ENCODE results near the gene BMF. TPM values are rescaled to one million over a fixed set of nuclear protein-coding genes. Genes with fewer than 3 reads are reported as not detected.
"Not testable (repeated sequence)": the region's sequence is repeated elsewhere in the genome, so short reads cannot be mapped to it uniquely, and the experiment has no call there.

BMF gene
- total RNA-seq, 1 donor from 2014 or later: 1.1 TPM

GRCh38 chr15:40088929-40089755 is 19.5 kb downstream of the BMF start:
- no peak for DNase-seq (ENCODE audit: low read depth, low spot score)

DNA sequence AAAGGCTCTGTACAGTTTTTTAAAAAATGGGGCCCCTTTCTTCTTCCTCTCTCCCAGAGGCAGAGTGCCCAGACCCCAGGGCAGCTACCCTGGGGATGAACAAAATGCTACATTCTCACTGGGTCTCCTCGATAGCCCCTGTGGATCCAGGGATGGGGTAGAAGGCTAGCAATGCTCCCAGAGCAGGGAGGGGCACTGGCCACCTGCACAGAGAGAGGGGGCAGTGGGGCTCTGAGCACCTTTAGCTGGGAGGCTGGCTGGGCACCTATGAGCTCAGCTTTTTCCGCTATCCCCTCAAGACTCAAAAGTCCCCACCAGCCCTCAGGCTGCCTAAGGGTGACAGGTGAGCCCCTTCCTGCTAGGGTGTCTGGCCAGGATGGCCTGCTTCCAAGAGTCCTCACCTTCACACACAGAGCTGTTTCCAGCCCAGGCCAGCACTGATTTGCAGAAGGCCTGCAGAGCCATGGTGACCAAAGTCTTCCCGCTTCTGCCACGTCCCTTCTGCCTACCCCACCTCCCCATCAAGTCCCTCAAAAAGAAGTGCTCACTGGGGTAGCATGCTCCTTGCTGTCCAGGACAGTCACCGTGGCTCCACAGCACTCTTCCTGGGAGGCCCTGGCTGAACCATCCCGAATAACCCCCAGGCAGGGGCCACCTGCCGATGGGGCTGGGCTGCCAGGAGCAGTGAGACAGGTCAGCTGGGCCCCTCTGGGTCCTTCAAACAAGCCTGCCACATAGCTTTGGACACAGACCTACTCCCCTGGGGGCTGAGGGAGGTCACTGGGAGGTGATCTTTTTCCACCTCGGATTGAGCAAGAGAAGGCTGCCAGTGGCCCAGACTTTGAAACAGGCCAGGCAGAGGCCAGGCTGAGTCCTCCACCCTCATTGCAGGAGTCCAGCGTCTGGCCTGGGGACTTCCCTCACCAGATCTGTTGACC is 20.4 kb downstream of the BMF start:
- DNase-seq (ENCODE audit: low read depth, low spot score): no peak

DNA sequence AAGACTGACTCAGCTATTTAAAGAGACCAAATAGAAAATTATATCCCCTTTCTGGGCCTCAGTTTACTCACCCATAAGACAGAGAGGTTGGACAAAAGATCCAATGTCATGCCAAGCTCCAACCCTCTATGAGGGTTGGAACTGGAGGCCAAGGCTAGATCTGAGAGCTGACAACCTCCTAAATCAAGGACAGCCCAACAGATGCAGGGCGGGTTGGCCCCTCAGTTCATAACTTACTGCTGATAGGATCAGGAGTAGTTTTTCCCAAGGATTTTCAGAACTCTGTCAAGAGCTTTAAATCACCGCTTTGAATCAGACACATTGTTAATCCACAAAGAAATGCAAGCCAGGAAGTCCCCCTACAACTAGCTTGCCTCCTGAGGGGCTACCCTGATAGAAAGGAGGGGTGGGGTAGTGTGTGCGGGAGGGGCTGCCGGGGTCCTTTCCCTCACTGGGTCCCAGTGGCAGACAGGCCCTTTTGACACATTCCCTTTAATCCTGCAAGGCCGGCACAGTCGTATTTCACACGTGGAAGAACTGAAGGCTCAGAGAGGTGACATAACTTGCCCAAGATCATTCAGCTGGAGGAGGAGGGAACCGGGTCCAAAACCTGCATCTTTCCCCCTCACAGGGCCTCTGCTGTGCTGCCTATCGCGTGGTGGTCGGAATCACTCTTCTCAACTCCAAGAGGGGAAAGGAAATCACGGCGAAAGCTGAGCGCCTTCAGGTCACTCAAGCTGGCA is 21.4 kb downstream of the BMF start:
- DNase-seq (ENCODE audit: low read depth, low spot score): no peak

- DNase-seq (ENCODE audit: low read depth, low spot score): no peak
Observed at GRCh38 chr15:40085266-40085665, 23.4 kb downstream of the BMF start.

GRCh38 chr15:40084650-40085049 is 24.0 kb downstream of the BMF start:
- no peak for DNase-seq (ENCODE audit: low read depth, low spot score)

DNA sequence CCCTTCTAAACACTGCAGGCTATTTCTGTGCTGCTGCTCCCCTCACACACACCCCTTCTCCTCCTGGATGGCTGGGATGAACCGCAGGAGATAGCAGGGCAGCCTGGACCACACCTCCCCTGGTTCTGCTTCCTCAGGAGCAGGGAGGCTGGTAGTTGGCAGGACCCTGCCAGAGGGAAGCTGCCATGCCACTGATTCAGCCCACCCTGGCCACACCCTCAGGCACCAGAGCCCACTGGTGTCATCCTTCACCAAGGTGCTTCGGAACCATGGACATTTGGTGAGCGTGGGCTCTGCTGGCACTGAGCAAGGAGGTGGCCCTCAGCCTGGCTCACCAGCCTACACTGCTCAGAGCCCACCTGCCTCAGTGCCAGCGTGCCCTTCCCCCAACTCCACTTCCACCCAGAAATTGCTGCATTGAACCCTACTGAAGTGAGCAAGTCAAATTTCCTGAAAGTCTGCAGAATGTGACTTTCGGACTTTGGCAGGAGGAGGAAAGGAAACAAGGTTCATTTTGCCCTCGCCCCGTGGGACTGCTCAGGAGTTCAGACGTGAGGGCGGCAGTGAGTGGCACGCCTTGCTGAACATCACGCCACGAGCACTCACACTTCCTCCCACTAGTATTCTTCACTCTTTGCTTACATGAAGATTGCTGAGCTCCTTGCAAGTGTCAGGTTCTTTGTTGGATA is 26.3 kb downstream of the BMF start:
- no peak for DNase-seq (ENCODE audit: low read depth, low spot score)

GRCh38 chr15:40081691-40082194 is 26.9 kb downstream of the BMF start:
- DNase-seq (ENCODE audit: low read depth, low spot score): peak; percentile 75

DNA sequence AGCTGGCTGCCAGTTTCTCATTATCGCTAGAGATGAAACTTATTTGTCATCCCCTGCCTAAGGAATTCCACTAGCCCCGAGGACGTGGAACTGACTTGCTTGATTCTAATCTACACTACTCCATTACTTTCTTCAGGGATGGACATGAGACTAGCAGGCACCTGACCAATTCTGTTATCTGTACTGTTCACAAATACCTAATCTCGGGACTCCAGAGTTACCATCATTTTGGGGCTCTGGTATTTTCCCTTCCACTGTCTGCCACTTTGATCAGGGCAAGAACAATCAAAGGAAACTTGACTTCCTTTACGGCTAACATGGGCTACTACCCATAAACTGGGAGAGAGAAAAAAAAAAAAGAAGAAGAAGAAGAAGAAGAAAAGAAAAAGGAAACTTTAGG is 27.8 kb downstream of the BMF start:
- no peak for DNase-seq (ENCODE audit: low read depth, low spot score)

DNA sequence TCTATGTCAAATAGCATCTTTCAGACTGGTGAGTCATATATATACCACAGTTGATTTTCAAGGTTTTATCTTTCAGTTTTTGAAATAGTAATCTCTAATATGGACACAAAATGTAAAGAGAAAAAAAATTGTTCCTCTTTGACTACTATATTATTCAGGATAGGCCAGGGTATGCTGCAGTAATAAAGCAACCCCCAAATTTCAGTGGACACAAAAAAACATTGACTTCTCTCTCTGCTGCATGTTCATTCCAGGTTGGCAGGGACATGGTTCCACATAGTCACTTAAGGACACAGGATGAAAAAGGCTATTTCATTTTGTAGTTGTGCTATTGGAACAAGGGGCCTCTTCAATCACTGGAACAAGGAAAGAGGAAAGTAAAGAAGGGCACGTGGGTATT is 28.6 kb downstream of the BMF start:
- DNase-seq (ENCODE audit: low read depth, low spot score): no peak

DNA sequence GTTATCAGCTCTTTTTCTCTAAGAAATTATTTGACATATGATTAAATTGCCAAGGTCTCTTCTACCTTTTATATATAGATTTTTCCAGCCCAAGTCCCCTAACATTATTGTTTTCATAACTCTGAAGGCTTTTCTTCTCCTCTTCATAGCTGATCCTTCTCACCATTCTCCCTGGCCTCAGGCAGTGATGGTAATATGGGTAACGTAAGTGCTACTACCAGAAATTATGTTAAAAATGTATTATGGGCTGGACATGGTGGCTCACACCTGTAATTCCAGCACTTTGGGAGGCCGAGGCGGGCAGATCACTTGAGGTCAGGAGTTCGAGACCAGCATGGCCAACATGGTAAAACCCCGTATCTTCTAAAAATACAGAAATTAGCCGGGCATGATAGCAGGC is 29.2 kb downstream of the BMF start:
- no peak for DNase-seq (ENCODE audit: low read depth, low spot score)

- DNase-seq (ENCODE audit: low read depth, low spot score): no peak
Observed at GRCh38 chr15:40075298-40076044, 33.2 kb downstream of the BMF start.

GRCh38 chr15:40074656-40075055 is 34.0 kb downstream of the BMF start:
- not testable (repeated sequence) for DNase-seq (ENCODE audit: low read depth, low spot score)

- not testable (repeated sequence) for DNase-seq (ENCODE audit: low read depth, low spot score)
Observed at GRCh38 chr15:40073716-40074490, 34.8 kb downstream of the BMF start.

- DNase-seq (ENCODE audit: low read depth, low spot score): no peak
Observed at GRCh38 chr15:40072216-40072990, 36.3 kb downstream of the BMF start.

DNA sequence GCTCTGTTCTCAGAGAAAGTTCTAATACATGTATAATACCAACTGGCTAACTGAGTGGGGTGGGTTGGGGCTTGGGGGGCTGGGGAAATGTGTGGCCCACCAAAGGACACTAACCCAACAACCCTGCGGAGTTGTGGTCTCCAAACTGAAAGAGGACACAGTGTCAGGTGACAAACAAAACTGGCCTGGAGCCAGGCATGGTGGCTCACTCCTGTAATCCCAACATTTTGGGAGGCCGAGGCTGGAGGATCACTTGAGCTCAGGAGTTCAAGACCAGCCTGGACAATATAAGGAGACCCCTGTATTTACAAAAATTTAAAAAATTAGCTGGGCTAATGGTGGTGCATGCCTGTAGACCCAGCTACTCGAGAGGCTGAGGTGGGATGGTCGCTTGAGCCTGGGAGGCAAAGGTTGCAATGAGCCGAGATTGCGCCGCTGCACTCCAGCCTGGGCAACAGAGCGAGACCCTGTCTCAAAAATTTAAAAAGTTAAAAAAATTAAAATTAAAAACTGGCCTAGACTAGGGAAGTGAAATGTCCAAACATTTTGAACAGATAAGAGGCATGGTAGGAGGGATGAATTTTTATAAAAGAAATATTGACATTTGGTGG is 38.0 kb downstream of the BMF start:
- no peak for DNase-seq (ENCODE audit: low read depth, low spot score)

DNA sequence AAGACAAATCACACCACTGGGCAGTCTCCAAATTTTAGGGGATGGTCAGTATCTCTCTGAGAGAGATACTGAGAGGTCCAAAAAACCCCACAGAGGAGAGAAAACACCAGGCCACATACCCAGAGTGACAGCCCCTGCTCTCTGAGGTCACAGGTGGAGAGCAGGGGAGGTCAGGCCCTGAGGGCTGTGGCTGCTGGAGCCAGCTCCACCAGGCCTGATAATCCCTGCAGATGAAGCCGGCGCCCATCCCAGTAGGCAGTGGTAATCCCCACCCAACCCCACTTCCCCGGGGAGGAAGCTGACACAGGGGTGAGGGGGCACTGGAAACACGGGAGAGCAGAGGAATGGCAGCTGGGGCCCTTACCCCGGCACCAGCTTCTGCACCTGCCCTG is 38.5 kb downstream of the BMF start:
- DNase-seq (ENCODE audit: low read depth, low spot score): no peak

- DNase-seq (ENCODE audit: low read depth, low spot score): peak; percentile 45
Observed at GRCh38 chr15:40069178-40070165, 39.2 kb downstream of the BMF start.
